Tongue (tissue), 2 donors: ENCODE data around the gene KDM5C. TPM values are rescaled to one million over a fixed set of nuclear protein-coding genes. Genes with fewer than 3 reads are reported as not detected.

Experiments
- DNase-seq: peaks from one replicate; pipeline ENCODE4 v3.0.0-alpha.2; 2015
- total RNA-seq: library from RNA; depleted of rRNA; stranded (reverse); fragments of >200 nt; gene quantifications from one replicate; pipeline ENCODE4 v1.2.3, GENCODE V29; 2014

The KDM5C gene
- total RNA-seq, 1 donor from 2014 or later: 143 TPM

- no peak for DNase-seq
Measured at GRCh38 chrX:53250556-53250955, 25.5 kb upstream of the KDM5C start.

- no peak for DNase-seq
Measured at GRCh38 chrX:53249408-53250042, 24.5 kb upstream of the KDM5C start.

GRCh38 chrX:53247928-53248327, 22.9 kb upstream of the KDM5C start:
- DNase-seq: no peak

GRCh38 chrX:53246231-53246630, 21.2 kb upstream of the KDM5C start:
- no peak for DNase-seq

- DNase-seq: no peak
Measured at GRCh38 chrX:53244610-53245009, 19.6 kb upstream of the KDM5C start.

- no peak for DNase-seq
Measured at GRCh38 chrX:53242310-53242709, 17.3 kb upstream of the KDM5C start.

- DNase-seq: no peak
Measured at GRCh38 chrX:53241558-53241957, 16.6 kb upstream of the KDM5C start.

- DNase-seq: no peak
Measured at GRCh38 chrX:53239474-53239873, 14.5 kb upstream of the KDM5C start.

GRCh38 chrX:53237056-53237455, 12.0 kb upstream of the KDM5C start:
- no peak for DNase-seq

GRCh38 chrX:53236025-53236679, 11.1 kb upstream of the KDM5C start:
- no peak for DNase-seq

GRCh38 chrX:53235566-53235965, 10.6 kb upstream of the KDM5C start:
- DNase-seq: no peak

GRCh38 chrX:53234484-53234883, 9.5 kb upstream of the KDM5C start:
- no peak for DNase-seq

GRCh38 chrX:53233536-53233935, 8.5 kb upstream of the KDM5C start:
- DNase-seq: no peak

GRCh38 chrX:53230116-53230515, 5.1 kb upstream of the KDM5C start:
- no peak for DNase-seq

- no peak for DNase-seq
Measured at GRCh38 chrX:53227224-53227765, 2.3 kb upstream of the KDM5C start.

- DNase-seq: peak; percentile 1
Measured at GRCh38 chrX:53223955-53224859, 800 bp downstream of the KDM5C start.

- peak; percentile 1 for DNase-seq
Measured at GRCh38 chrX:53223068-53223693, 1.8 kb downstream of the KDM5C start.

GRCh38 chrX:53211391-53211978, 13.5 kb downstream of the KDM5C start:
- DNase-seq: no peak

- no peak for DNase-seq
Measured at GRCh38 chrX:53196678-53197077, 28.3 kb downstream of the KDM5C start.

GRCh38 chrX:53195401-53195800, 29.6 kb downstream of the KDM5C start:
- no peak for DNase-seq

- DNase-seq: no peak
Measured at GRCh38 chrX:53194308-53194707, 30.7 kb downstream of the KDM5C start.

GRCh38 chrX:53193093-53193492, 31.9 kb downstream of the KDM5C start:
- no peak for DNase-seq
